ENCODE measurements around the gene TLX1.

Gene TLX1

DNA sequence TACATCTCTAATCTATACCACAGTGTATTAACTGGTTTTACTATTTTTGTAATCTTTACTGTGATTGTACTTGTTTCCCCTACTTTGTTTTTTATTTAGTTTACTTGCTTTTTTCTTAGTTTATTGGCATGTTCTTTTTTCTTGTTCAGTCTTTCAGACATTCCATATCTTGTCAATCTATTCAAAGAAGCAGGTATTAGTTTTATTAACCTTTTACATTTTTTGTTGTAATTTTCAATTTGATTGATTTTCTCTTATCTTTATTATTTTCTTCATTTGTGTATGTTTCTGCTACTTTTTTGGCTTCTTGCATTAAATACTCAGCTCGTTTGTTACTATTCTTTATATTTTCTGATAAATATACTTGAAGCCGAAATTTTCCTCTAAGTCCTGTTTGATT lies 41.6 kb downstream of the TLX1 start:
- Histone ChIP-seq H3F3A (ENCODE audit: low read depth) (no peaks in the 10 kb centered on the region), H3K9me3 (ENCODE audit: insufficient read depth, low read depth, low read length) (0 out of 2 replicates have a peak, but pooled peaks cover 9% of the 10 kb centered on the region), H3K4me1 (ENCODE audit: insufficient read depth, low read length, poor library complexity, severe bottlenecking) (no peaks in the 10 kb centered on the region), H3K27me3 (ENCODE audit: insufficient read depth, low read length, poor library complexity, severe bottlenecking) (no peaks in the 10 kb centered on the region), H3K4me2 (ENCODE audit: low read depth, low read length, poor library complexity, severe bottlenecking) (no peak overlapping the region), H3K4me3 (ENCODE audit: low read length, poor library complexity, severe bottlenecking) (no peak overlapping the region), H2AFZ (ENCODE audit: low read length) (no peak overlapping the region), H3K79me2 (ENCODE audit: insufficient read depth, low read length) (no peaks in the 10 kb centered on the region), H3K36me3 (ENCODE audit: insufficient read depth, low read length) (no peaks in the 10 kb centered on the region), H3K9ac (ENCODE audit: low read depth, low read length, poor library complexity, severe bottlenecking) (no peak overlapping the region), H4K20me1 (ENCODE audit: insufficient read depth, low read length, poor library complexity, severe bottlenecking) (no peaks in the 10 kb centered on the region), H3K9me2 (replicated peaks; ENCODE audit: low read depth, low read length) (no peaks in the 10 kb centered on the region)
- TF ChIP-seq EZH2phosphoT487 (IDR thresholded peaks at IDR 0.05; ENCODE audit: borderline replicate concordance), result no peak
- TF ChIP-seq, protein P1, sequence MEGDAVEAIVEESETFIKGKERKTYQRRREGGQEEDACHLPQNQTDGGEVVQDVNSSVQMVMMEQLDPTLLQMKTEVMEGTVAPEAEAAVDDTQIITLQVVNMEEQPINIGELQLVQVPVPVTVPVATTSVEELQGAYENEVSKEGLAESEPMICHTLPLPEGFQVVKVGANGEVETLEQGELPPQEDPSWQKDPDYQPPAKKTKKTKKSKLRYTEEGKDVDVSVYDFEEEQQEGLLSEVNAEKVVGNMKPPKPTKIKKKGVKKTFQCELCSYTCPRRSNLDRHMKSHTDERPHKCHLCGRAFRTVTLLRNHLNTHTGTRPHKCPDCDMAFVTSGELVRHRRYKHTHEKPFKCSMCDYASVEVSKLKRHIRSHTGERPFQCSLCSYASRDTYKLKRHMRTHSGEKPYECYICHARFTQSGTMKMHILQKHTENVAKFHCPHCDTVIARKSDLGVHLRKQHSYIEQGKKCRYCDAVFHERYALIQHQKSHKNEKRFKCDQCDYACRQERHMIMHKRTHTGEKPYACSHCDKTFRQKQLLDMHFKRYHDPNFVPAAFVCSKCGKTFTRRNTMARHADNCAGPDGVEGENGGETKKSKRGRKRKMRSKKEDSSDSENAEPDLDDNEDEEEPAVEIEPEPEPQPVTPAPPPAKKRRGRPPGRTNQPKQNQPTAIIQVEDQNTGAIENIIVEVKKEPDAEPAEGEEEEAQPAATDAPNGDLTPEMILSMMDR (conservative IDR thresholded peaks at IDR 0.05; ENCODE audit: low read length), result no peak

DNA sequence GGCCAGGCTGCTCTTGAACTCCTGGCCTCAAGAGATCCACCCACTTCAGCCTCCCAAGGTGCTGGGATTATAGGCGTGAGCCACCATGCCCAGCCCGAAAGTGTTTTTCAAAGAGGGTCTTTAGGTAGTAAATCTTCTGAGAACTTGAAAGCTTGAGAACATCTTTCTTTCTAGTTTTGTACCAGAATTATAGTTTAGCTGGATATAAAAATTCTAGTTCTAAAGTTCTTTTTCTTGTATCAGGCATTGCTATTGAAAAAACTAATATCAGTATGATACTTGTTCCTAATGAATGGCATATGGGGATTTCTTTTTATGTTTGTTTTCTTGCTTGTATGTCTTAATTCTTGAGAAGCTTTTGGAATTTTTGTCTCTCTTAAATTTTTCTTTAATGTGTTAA lies 43.2 kb downstream of the TLX1 start:
- Histone ChIP-seq H3K9ac (ENCODE audit: low read depth, low read length, poor library complexity, severe bottlenecking) (no peak overlapping the region), H3K27me3 (ENCODE audit: insufficient read depth, low read length, poor library complexity, severe bottlenecking) (no peaks in the 10 kb centered on the region), H3F3A (ENCODE audit: low read depth) (no peaks in the 10 kb centered on the region), H3K36me3 (ENCODE audit: insufficient read depth, low read length) (no peaks in the 10 kb centered on the region), H4K20me1 (ENCODE audit: insufficient read depth, low read length, poor library complexity, severe bottlenecking) (no peaks in the 10 kb centered on the region), H3K4me2 (ENCODE audit: low read depth, low read length, poor library complexity, severe bottlenecking) (no peak overlapping the region), H3K79me2 (ENCODE audit: insufficient read depth, low read length) (no peaks in the 10 kb centered on the region), H3K9me2 (replicated peaks; ENCODE audit: low read depth, low read length) (no peaks in the 10 kb centered on the region), H3K9me3 (ENCODE audit: insufficient read depth, low read depth, low read length) (0 out of 2 replicates have a peak, but pooled peaks cover 9% of the 10 kb centered on the region), H2AFZ (ENCODE audit: low read length) (no peak overlapping the region), H3K4me3 (ENCODE audit: low read length, poor library complexity, severe bottlenecking) (no peak overlapping the region), H3K4me1 (ENCODE audit: insufficient read depth, low read length, poor library complexity, severe bottlenecking) (no peaks in the 10 kb centered on the region)
- TF ChIP-seq, protein P1 (conservative IDR thresholded peaks at IDR 0.05; ENCODE audit: low read length), result no peak
- TF ChIP-seq EZH2phosphoT487 (IDR thresholded peaks at IDR 0.05; ENCODE audit: borderline replicate concordance), result no peak

DNA sequence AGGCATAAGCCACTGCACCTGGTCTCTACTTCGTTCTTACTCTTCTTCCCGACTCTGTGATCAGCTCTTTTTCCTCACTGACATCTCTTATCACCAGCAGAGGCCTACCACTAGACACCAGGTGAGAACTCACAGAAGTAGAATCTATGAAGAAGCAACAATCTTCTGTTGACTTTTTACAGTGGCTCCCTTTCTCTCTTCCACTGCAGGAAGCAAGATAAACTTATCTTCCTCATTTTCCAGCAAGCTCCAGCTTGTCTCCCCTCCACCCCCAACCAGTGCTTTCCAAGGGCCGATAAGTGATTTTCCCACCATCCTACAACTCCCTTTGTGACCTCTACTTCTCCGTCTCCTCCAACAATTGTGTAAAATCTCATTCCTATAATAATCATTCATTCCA lies 45.5 kb downstream of the TLX1 start:
- H4K20me1 ChIP-seq (ENCODE audit: insufficient read depth, low read length, poor library complexity, severe bottlenecking), result no peaks in the 10 kb centered on the region
- no peaks in the 10 kb centered on the region for H3K27me3 ChIP-seq (ENCODE audit: insufficient read depth, low read length, poor library complexity, severe bottlenecking)
- no peaks in the 10 kb centered on the region for H3K4me1 ChIP-seq (ENCODE audit: insufficient read depth, low read length, poor library complexity, severe bottlenecking)
- no peak overlapping the region for H3K9ac ChIP-seq (ENCODE audit: low read depth, low read length, poor library complexity, severe bottlenecking)
- H3K79me2 ChIP-seq (ENCODE audit: insufficient read depth, low read length), result no peaks in the 10 kb centered on the region
- H2AFZ ChIP-seq (ENCODE audit: low read length), result no peak overlapping the region
- H3K4me3 ChIP-seq (ENCODE audit: low read length, poor library complexity, severe bottlenecking), result no peak overlapping the region
- no peaks in the 10 kb centered on the region for H3F3A ChIP-seq (ENCODE audit: low read depth)
- no peak overlapping the region for H3K4me2 ChIP-seq (ENCODE audit: low read depth, low read length, poor library complexity, severe bottlenecking)
- 0 out of 2 replicates have a peak, but pooled peaks cover 9% of the 10 kb centered on the region for H3K9me3 ChIP-seq (ENCODE audit: insufficient read depth, low read depth, low read length)
- no peak for TF ChIP-seq EZH2phosphoT487 (IDR thresholded peaks at IDR 0.05; ENCODE audit: borderline replicate concordance)
- TF ChIP-seq, protein P1 (conservative IDR thresholded peaks at IDR 0.05; ENCODE audit: low read length), result no peak
- H3K9me2 ChIP-seq (replicated peaks; ENCODE audit: low read depth, low read length), result no peaks in the 10 kb centered on the region
- H3K36me3 ChIP-seq (ENCODE audit: insufficient read depth, low read length), result no peaks in the 10 kb centered on the region
